IMR-90 (cell line): ENCODE data around the gene CARMIL1. TPM values are rescaled to one million over a fixed set of nuclear protein-coding genes. Genes with fewer than 3 reads are reported as not detected.

Source experiments
- ATAC-seq: fragments of 200-7000 bp; cut with Tn5 transposase; 2 replicates; pipeline ENCODE4 v1.9.1; 2020; ENCODE audit warnings: low read depth, mild to moderate bottlenecking, moderate library complexity
- BruUV-seq: library from RNA; stranded (reverse); fragments of 400-500 nt; replicated peaks from 2 replicates; lab custom pipeline; 2021; lab: Mats Ljungman, UMichigan
- CTCF ChIA-PET: fragments of 300-600 bp; formaldehyde crosslinking; extraction: SDS; loops from one replicate; lab custom pipeline; 2021; ENCODE audit warnings: antibody characterized with exemption; lab: Yijun Ruan, JAX
- POLR2A ChIA-PET: fragments of 300-600 bp; sonication (Branson Sonifier 250); formaldehyde crosslinking; loops from one replicate; lab custom pipeline; 2022; ENCODE audit warnings: antibody characterized with exemption; ENCODE audit not compliant: unreplicated experiment; lab: Charles Lee
- DNase-seq: peaks from one replicate; pipeline ENCODE4 v3.0.0; 2013
- H2AFZ ChIP-seq: replicated peaks from 2 replicates; pipeline ENCODE3; 2013; ENCODE audit warnings: low read length, mild to moderate bottlenecking; ENCODE audit not compliant: poor library complexity
- H2AK5ac ChIP-seq: 2 replicates; pipeline ENCODE4 v1.6.1; 2013; ENCODE audit warnings: low read depth, low read length, inconsistent platforms
- H2AK9ac ChIP-seq: replicated peaks from 2 replicates; pipeline ENCODE3; 2013; ENCODE audit warnings: mild to moderate bottlenecking, low read depth, low read length, moderate library complexity; ENCODE audit not compliant: poor library complexity
- H2BK120ac ChIP-seq: 2 replicates; pipeline ENCODE4 v1.6.1; 2013; ENCODE audit warnings: low read depth, low read length, inconsistent platforms
- H2BK15ac ChIP-seq: 3 replicates; pipeline ENCODE4 v1.6.1; 2013; ENCODE audit warnings: low read depth, low read length, inconsistent platforms
- H2BK20ac ChIP-seq: 2 replicates; pipeline ENCODE4 v1.6.1; 2013; ENCODE audit warnings: low read depth, mild to moderate bottlenecking, inconsistent platforms, low read length, moderate library complexity
- H2BK5ac ChIP-seq: 2 replicates; pipeline ENCODE4 v1.6.1; 2013; ENCODE audit warnings: mild to moderate bottlenecking, low read depth, low read length, inconsistent platforms; ENCODE audit not compliant: poor library complexity, severe bottlenecking
- H3K14ac ChIP-seq: replicated peaks from 2 replicates; pipeline ENCODE4 v1.6.1; 2013; ENCODE audit warnings: low read depth, low read length, inconsistent platforms
- H3K18ac ChIP-seq: 2 replicates; pipeline ENCODE4 v1.6.1; 2013; ENCODE audit warnings: low read depth, low read length, control low read depth
- H3K23ac ChIP-seq: 2 replicates; pipeline ENCODE4 v1.6.1; 2013; ENCODE audit warnings: low read depth, low read length, inconsistent platforms
- H3K27ac ChIP-seq: 2 replicates; pipeline ENCODE4 v1.5.1; 2013; ENCODE audit warnings: mild to moderate bottlenecking, control low read depth, low read length; ENCODE audit not compliant: insufficient read depth
- H3K27me3 ChIP-seq: 2 replicates; pipeline ENCODE4 v1.6.1; 2013; ENCODE audit warnings: low read length; ENCODE audit not compliant: control insufficient read depth, insufficient read depth
- H3K36me3 ChIP-seq: 2 replicates; pipeline ENCODE4 v1.6.1; 2013; ENCODE audit warnings: low read length, mixed read lengths; ENCODE audit not compliant: control insufficient read depth, insufficient read depth
- H3K4ac ChIP-seq: 2 replicates; pipeline ENCODE4 v1.6.1; 2013; ENCODE audit warnings: low read depth, low read length, inconsistent platforms
- H3K4me1 ChIP-seq: 2 replicates; pipeline ENCODE4 v1.6.1; 2013; ENCODE audit warnings: low read length, mixed read lengths; ENCODE audit not compliant: control insufficient read depth, insufficient read depth
- H3K4me2 ChIP-seq: 2 replicates; pipeline ENCODE4 v1.6.1; 2013; ENCODE audit warnings: low read depth, mild to moderate bottlenecking, control low read depth, low read length, moderate library complexity
- H3K4me3 ChIP-seq: 2 replicates; pipeline ENCODE4 v1.5.1; 2013; ENCODE audit warnings: low read depth, mild to moderate bottlenecking, control low read depth, low read length, moderate library complexity; ENCODE audit not compliant: insufficient read depth
- H3K56ac ChIP-seq: 2 replicates; pipeline ENCODE4 v1.6.1; 2013; ENCODE audit warnings: low read length, inconsistent platforms; ENCODE audit not compliant: insufficient read depth; ENCODE audit errors: extremely low read depth
- H3K79me1 ChIP-seq, 2 experiments: 2 replicates each; pipeline ENCODE4 v1.6.1; 2013; ENCODE audit warnings: low read length in 2 of 2, inconsistent platforms in 1 of 2, low read depth in 1 of 2
- H3K9ac ChIP-seq: 2 replicates; pipeline ENCODE4 v1.6.1; 2013; ENCODE audit warnings: low read depth, low read length, control low read depth
- H3K9me1 ChIP-seq: 2 replicates; pipeline ENCODE4 v1.6.1; 2013; ENCODE audit warnings: low read length, inconsistent platforms; ENCODE audit not compliant: insufficient read depth
- H3K9me3 ChIP-seq: 2 replicates; pipeline ENCODE4 v1.6.1; 2013; ENCODE audit warnings: low read length; ENCODE audit not compliant: control insufficient read depth, insufficient read depth
- H4K20me1 ChIP-seq: 2 replicates; pipeline ENCODE4 v1.6.1; 2013; ENCODE audit warnings: low read length, inconsistent platforms; ENCODE audit not compliant: insufficient read depth
- H4K5ac ChIP-seq: 2 replicates; pipeline ENCODE4 v1.6.1; 2013; ENCODE audit warnings: mild to moderate bottlenecking, low read depth, low read length, control low read depth
- H4K8ac ChIP-seq, 2 experiments: 2 replicates each; pipeline ENCODE4 v1.6.1; 2013; ENCODE audit warnings: low read depth in 2 of 2, low read length in 2 of 2, control low read depth in 1 of 2, inconsistent platforms in 1 of 2
- H4K91ac ChIP-seq: 2 replicates; pipeline ENCODE4 v1.6.1; 2013; ENCODE audit warnings: low read depth, low read length, inconsistent platforms; ENCODE audit not compliant: insufficient read depth
- BHLHE40 ChIP-seq: fragments of 150-350 bp; IDR thresholded peaks from 2 replicates; pipeline ENCODE4 v1.6.1; 2016; ENCODE audit warnings: mild to moderate bottlenecking, low read depth, low read length
- CEBPB ChIP-seq: IDR thresholded peaks from 2 replicates; pipeline ENCODE4 v1.6.1; 2012; ENCODE audit warnings: low read depth, low read length, improper control_type of control experiment
- CHD1 ChIP-seq: IDR thresholded peaks from 2 replicates; pipeline ENCODE4 v1.6.1; 2012; ENCODE audit warnings: low read depth, low read length, improper control_type of control experiment
- CTCF ChIP-seq: conservative IDR thresholded peaks from 2 replicates; pipeline ENCODE4 v1.5.1; 2012; ENCODE audit warnings: mild to moderate bottlenecking, low read depth, low read length, improper control_type of control experiment
- ELK1 ChIP-seq: fragments of 150-350 bp; IDR thresholded peaks from 2 replicates; pipeline ENCODE4 v1.6.1; 2016; ENCODE audit warnings: low read depth, mild to moderate bottlenecking, low read length, moderate library complexity, borderline replicate concordance
- FOS ChIP-seq: fragments of 150-350 bp; IDR thresholded peaks from 2 replicates; pipeline ENCODE4 v1.6.1; 2016; ENCODE audit warnings: low read depth, low read length
- MAFK ChIP-seq: IDR thresholded peaks from 2 replicates; pipeline ENCODE4 v1.6.1; 2012; ENCODE audit warnings: low read depth, low read length, improper control_type of control experiment
- MAZ ChIP-seq: IDR thresholded peaks from 2 replicates; pipeline ENCODE4 v1.6.1; 2012; ENCODE audit warnings: low read depth, mild to moderate bottlenecking, low read length, improper control_type of control experiment, moderate library complexity, borderline replicate concordance
- MXI1 ChIP-seq: IDR thresholded peaks from 2 replicates; pipeline ENCODE4 v1.6.1; 2012; ENCODE audit warnings: low read depth, mild to moderate bottlenecking, low read length, moderate library complexity, borderline replicate concordance
- NFE2L2 ChIP-seq: fragments of 150-350 bp; IDR thresholded peaks from 2 replicates; pipeline ENCODE4 v1.6.1; 2016; ENCODE audit warnings: low read depth, mild to moderate bottlenecking, low read length
- POLR2A ChIP-seq: IDR thresholded peaks from 2 replicates; pipeline ENCODE4 v1.6.1; 2012; ENCODE audit warnings: mild to moderate bottlenecking, low read depth, low read length
- RAD21 ChIP-seq: IDR thresholded peaks from 2 replicates; pipeline ENCODE4 v1.6.1; 2012; ENCODE audit warnings: low read length, improper control_type of control experiment
- RCOR1 ChIP-seq: IDR thresholded peaks from 2 replicates; pipeline ENCODE4 v1.6.1; 2012; ENCODE audit warnings: mild to moderate bottlenecking, low read length, improper control_type of control experiment; ENCODE audit not compliant: insufficient replicate concordance
- RFX5 ChIP-seq: IDR thresholded peaks from 2 replicates; pipeline ENCODE4 v1.8.0; 2012; ENCODE audit warnings: low read depth, mild to moderate bottlenecking, low read length, moderate library complexity
- SMC3 ChIP-seq: fragments of 150-350 bp; IDR thresholded peaks from 2 replicates; pipeline ENCODE4 v1.6.1; 2016; ENCODE audit warnings: low read depth, mild to moderate bottlenecking, antibody characterized with exemption, low read length, moderate library complexity
- USF2 ChIP-seq: fragments of 150-350 bp; IDR thresholded peaks from 2 replicates; pipeline ENCODE4 v1.6.1; 2017; ENCODE audit warnings: mild to moderate bottlenecking, antibody characterized with exemption, low read length, low read depth
- WGBS, 2 experiments: methylation state at CpG; one replicate each; pipeline versions ENCODE4 v1.1.5 to v1.1.7; 2013; ENCODE audit warnings: missing lambda C conversion rate in 2 of 2; ENCODE audit not compliant: insufficient read length in 1 of 2; ENCODE audit errors: extremely low coverage in 2 of 2; 5-methylcytosine and 5-hydroxymethylcytosine counted together
- dilution Hi-C: fragments of 300-500 bp; cut with HindIII; formaldehyde crosslinking; loops from one replicate; pipeline ENCODE4 v1.14.3; 2018; ENCODE audit warnings: low sequenced_read_pairs; ENCODE audit not compliant: unreplicated experiment
- in situ Hi-C: fragments of 300-500 bp; cut with MboI; formaldehyde crosslinking; loops from 3 replicates; pipeline ENCODE4 v1.14.3; 2019; ENCODE audit warnings: low sequenced_read_pairs, inconsistent platforms, mixed read lengths
- intact Hi-C: fragments of 100-400 bp; cut with micrococcal nuclease; formaldehyde crosslinking; loops from 2 replicates; pipeline ENCODE4 v1.10.0; 2022
- polyA plus RNA-seq, 3 experiments: library from polyadenylated mRNA; depleted of rRNA; stranded (reverse); fragments of >200 nt; gene quantifications; 2 replicates each; pipeline ENCODE4 v1.2.3, GENCODE V29; 2012; ENCODE audit warnings: low replicate concordance in 1 of 3
- total RNA-seq: library from RNA; depleted of rRNA; stranded (reverse); fragments of >200 nt; gene quantifications from 2 replicates; pipeline ENCODE4 v1.2.3, GENCODE V29; 2012

The CARMIL1 gene
- total and polyA plus RNA-seq, 2 of the 4 experiments (the other 2 are of a cell fraction) = 1.3 to 2.9 TPM

GRCh38 chr6:25661129-25661779, 382.1 kb downstream of the CARMIL1 start:
- no peak overlapping the region for H3K18ac ChIP-seq
- no peaks in the 10 kb centered on the region for H3K27me3 ChIP-seq
- no peak overlapping the region for H3K23ac ChIP-seq
- H3K4ac ChIP-seq = no peak overlapping the region
- in situ Hi-C loops = no loop called here
- no peak overlapping the region for H4K91ac ChIP-seq
- no peak overlapping the region for H3K4me2 ChIP-seq
- no peak overlapping the region for H2BK120ac ChIP-seq
- ChIA-PET POLR2A (no interaction called here), CTCF (no interaction called here)
- BruUV-seq = no TSS peak
- no peak overlapping the region for H2AK9ac ChIP-seq
- no peak overlapping the region for H3K14ac ChIP-seq
- intact Hi-C loops = no loop called here
- no peak overlapping the region for H4K5ac ChIP-seq
- no peak overlapping the region for H2AK5ac ChIP-seq
- no peak overlapping the region for H3K4me3 ChIP-seq
- H3K9ac ChIP-seq = no peak overlapping the region
- ATAC-seq (no peak), DNase-seq (no peak)
- no peak overlapping the region for H2BK5ac ChIP-seq
- no peaks in the 10 kb centered on the region for H3K4me1 ChIP-seq
- no peak overlapping the region for H3K27ac ChIP-seq
- no peak overlapping the region for H2AFZ ChIP-seq
- H3K36me3 ChIP-seq = no peaks in the 10 kb centered on the region
- H2BK20ac ChIP-seq = no peak overlapping the region
- no peak for TF ChIP-seq NFE2L2
- no peak for TF ChIP-seq USF2
- TF ChIP-seq FOS = no peak
- no peak for TF ChIP-seq RCOR1
- TF ChIP-seq MXI1 = no peak
- TF ChIP-seq ELK1 = no peak
- no peak for TF ChIP-seq CHD1
- no peak for TF ChIP-seq RAD21
- no peak for TF ChIP-seq RFX5
- TF ChIP-seq MAFK = no peak
- TF ChIP-seq BHLHE40 = no peak
- TF ChIP-seq POLR2A = no peak
- no peak for TF ChIP-seq CTCF
- TF ChIP-seq MAZ = no peak
- TF ChIP-seq CEBPB = no peak
- no peak for TF ChIP-seq SMC3
- H2BK15ac ChIP-seq = no peak overlapping the region
- H4K20me1 ChIP-seq = no peaks in the 10 kb centered on the region
- no peak overlapping the region for H3K56ac ChIP-seq
- no peaks in the 10 kb centered on the region for H3K9me3 ChIP-seq
- dilution Hi-C loops = no loop called here
- WGBS, 2 experiments = no CpG with 5 or more reads among the region's 5 CpGs
- no peak overlapping the region for H4K8ac ChIP-seq
- no peaks in the 10 kb centered on the region for H3K9me1 ChIP-seq
- no peaks in the 10 kb centered on the region for H3K79me1 ChIP-seq
